ENCODE measurements around the gene FOXO6. TPM values are rescaled to one million over a fixed set of nuclear protein-coding genes. Genes with fewer than 3 reads are reported as not detected.

Gene FOXO6
- total RNA-seq, 1 donor from 2014 or later: 0.55 TPM

GRCh38 chr1:41397753-41398330 lies 36.6 kb downstream of the FOXO6 start:
- Mint-ChIP-seq H3K4me3 (no peak overlapping the region), H3K36me3 (ENCODE audit: low read depth) (no peaks in the 10 kb centered on the region), H3K27ac (no peak overlapping the region), H3K27me3 (peaks cover 37% of the 10 kb centered on the region), H3K9me3 (peaks cover 5% of the 10 kb centered on the region), H3K4me1 (peaks cover 2% of the 10 kb centered on the region)
- DNase-seq (no peak), ATAC-seq (ENCODE audit: low read depth) (no peak)
- CTCF ChIA-PET: no interaction called here
- no peak for TF ChIP-seq CTCF (IDR thresholded peaks at IDR 0.05)
- POLR2A ChIA-PET: no interaction called here
- intact Hi-C loops (cut with micrococcal nuclease): no loop called here

GRCh38 chr1:41399145-41399795 lies 38.0 kb downstream of the FOXO6 start:
- no peak overlapping the region for H3K4me3 Mint-ChIP-seq
- CTCF ChIA-PET: no interaction called here
- no peak for TF ChIP-seq CTCF (IDR thresholded peaks at IDR 0.05)
- peaks cover 41% of the 10 kb centered on the region for H3K27me3 Mint-ChIP-seq
- POLR2A ChIA-PET: interaction anchor here (0.5 kb wide), 1 partner anchor 542 kb away, joined by 5 read pairs; no protein-coding TSS in a partner anchor
- H3K36me3 Mint-ChIP-seq (ENCODE audit: low read depth): no peaks in the 10 kb centered on the region
- no peak for ATAC-seq (ENCODE audit: low read depth)
- intact Hi-C loops (cut with micrococcal nuclease): no loop called here
- H3K4me1 Mint-ChIP-seq: peaks cover 2% of the 10 kb centered on the region
- no peak for DNase-seq
- H3K9me3 Mint-ChIP-seq: peaks cover 5% of the 10 kb centered on the region
- no peak overlapping the region for H3K27ac Mint-ChIP-seq

DNA sequence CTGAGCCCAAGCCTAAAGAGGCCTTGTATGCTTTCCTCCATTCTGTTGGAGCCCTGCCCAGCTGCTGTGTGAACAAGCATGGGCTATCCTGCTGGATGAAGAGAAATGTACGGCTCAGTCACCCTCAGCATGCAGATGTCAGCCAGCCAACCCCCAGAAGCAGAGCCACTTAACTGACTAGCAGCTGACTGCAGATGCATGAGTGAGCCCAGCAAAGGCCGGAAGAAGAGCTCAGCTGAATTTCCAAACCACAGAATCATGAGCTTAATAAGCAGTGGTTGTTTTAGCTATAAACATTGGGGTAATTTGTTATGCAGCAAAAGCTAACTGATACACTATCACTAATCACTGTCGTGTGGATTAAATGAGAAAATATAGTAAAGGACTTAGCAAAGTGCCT lies 39.0 kb downstream of the FOXO6 start:
- POLR2A ChIA-PET: no interaction called here
- no peaks in the 10 kb centered on the region for H3K36me3 Mint-ChIP-seq (ENCODE audit: low read depth)
- intact Hi-C loops (cut with micrococcal nuclease): no loop called here
- ATAC-seq (ENCODE audit: low read depth) (no peak), DNase-seq (no peak)
- no peak overlapping the region for H3K27ac Mint-ChIP-seq
- peaks cover 42% of the 10 kb centered on the region for H3K27me3 Mint-ChIP-seq
- CTCF ChIA-PET: no interaction called here
- peaks cover 2% of the 10 kb centered on the region for H3K4me1 Mint-ChIP-seq
- no peak for TF ChIP-seq CTCF (IDR thresholded peaks at IDR 0.05)
- H3K4me3 Mint-ChIP-seq: no peak overlapping the region
- H3K9me3 Mint-ChIP-seq: peaks cover 5% of the 10 kb centered on the region

- H3K36me3 Mint-ChIP-seq (ENCODE audit: low read depth): no peaks in the 10 kb centered on the region
- H3K27me3 Mint-ChIP-seq: peaks cover 36% of the 10 kb centered on the region
- DNase-seq: no peak
- ChIA-PET CTCF (no interaction called here), POLR2A (no interaction called here)
- H3K27ac Mint-ChIP-seq: no peak overlapping the region
- no peak for TF ChIP-seq CTCF (IDR thresholded peaks at IDR 0.05)
- no peak for ATAC-seq (ENCODE audit: low read depth)
- H3K9me3 Mint-ChIP-seq: peaks cover 5% of the 10 kb centered on the region
- no peak overlapping the region for H3K4me3 Mint-ChIP-seq
- intact Hi-C loops (cut with micrococcal nuclease): no loop called here
- peaks cover 2% of the 10 kb centered on the region for H3K4me1 Mint-ChIP-seq
Measured at GRCh38 chr1:41401899-41402298, 40.7 kb downstream of the FOXO6 start.

DNA sequence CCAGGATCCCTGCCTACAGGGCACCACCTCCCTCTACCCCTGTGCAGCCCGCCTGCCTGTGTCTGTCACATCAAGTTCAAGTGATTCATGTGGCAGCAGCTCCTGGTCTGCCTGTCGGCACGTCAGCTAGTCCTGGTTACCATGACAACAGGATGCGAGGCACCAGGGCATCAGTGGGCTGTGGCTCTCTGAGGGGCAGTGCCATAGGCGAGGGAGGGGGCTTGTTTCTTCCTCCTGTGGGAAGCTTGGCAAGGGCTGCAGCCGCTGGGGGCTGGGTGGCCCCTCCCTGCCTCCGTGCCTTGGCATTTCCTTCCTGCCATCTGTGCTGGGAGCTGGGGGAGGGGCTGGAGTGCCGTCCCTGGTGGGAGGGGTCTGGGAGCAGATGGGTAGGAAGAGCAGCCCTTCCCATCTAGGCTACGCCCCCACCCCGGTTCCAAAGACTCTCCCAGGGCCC lies 43.1 kb downstream of the FOXO6 start:
- no peak for TF ChIP-seq CTCF (IDR thresholded peaks at IDR 0.05)
- no peak overlapping the region for H3K27ac Mint-ChIP-seq
- H3K9me3 Mint-ChIP-seq: peaks cover 5% of the 10 kb centered on the region
- H3K36me3 Mint-ChIP-seq (ENCODE audit: low read depth): no peaks in the 10 kb centered on the region
- H3K27me3 Mint-ChIP-seq: peaks cover 38% of the 10 kb centered on the region
- H3K4me3 Mint-ChIP-seq: no peak overlapping the region
- intact Hi-C loops (cut with micrococcal nuclease): no loop called here
- DNase-seq (no peak), ATAC-seq (ENCODE audit: low read depth) (no peak)
- H3K4me1 Mint-ChIP-seq: peaks cover 2% of the 10 kb centered on the region
- CTCF ChIA-PET: no interaction called here
- POLR2A ChIA-PET: no interaction called here

Measured in activated B cell treated with CpG ODN at 0.5 μM for 24 hours (primary cell).